WERI-Rb-1 (cell line): ENCODE measurements around the gene ITGA8.

Source experiments
- DNase-seq: peaks from one replicate; pipeline ENCODE4 v3.0.0-alpha.2; 2020
- H3K27ac ChIP-seq: fragments of 250-450 bp; sonication (Bioruptor Pico); 2 replicates; pipeline ENCODE4 v1.5.1; 2020; ENCODE audit warnings: mild to moderate bottlenecking, moderate library complexity
- H3K27me3 ChIP-seq: fragments of 250-450 bp; sonication (Bioruptor Pico); 2 replicates; pipeline ENCODE4 v1.5.1; 2021; ENCODE audit warnings: mild to moderate bottlenecking, low read depth, moderate library complexity; ENCODE audit not compliant: insufficient read depth, severe bottlenecking
- H3K36me3 ChIP-seq: fragments of 250-450 bp; sonication (Bioruptor Pico); 2 replicates; pipeline ENCODE4 v1.5.1; 2020; ENCODE audit warnings: mild to moderate bottlenecking, moderate library complexity
- H3K4me3 ChIP-seq: 2 replicates; pipeline ENCODE4 v1.5.1; 2011; ENCODE audit warnings: low read depth, mild to moderate bottlenecking, control low read depth, low read length
- H3K9me3 ChIP-seq: fragments of 250-450 bp; sonication (Bioruptor Pico); 2 replicates; pipeline ENCODE4 v1.5.1; 2021; ENCODE audit warnings: mild to moderate bottlenecking, moderate library complexity; ENCODE audit not compliant: severe bottlenecking
- CTCF ChIP-seq: IDR thresholded peaks from 2 replicates; pipeline ENCODE4 v1.5.1; 2011; ENCODE audit warnings: low read depth, mild to moderate bottlenecking, control low read depth, inconsistent platforms, low read length

ITGA8 gene

DNA sequence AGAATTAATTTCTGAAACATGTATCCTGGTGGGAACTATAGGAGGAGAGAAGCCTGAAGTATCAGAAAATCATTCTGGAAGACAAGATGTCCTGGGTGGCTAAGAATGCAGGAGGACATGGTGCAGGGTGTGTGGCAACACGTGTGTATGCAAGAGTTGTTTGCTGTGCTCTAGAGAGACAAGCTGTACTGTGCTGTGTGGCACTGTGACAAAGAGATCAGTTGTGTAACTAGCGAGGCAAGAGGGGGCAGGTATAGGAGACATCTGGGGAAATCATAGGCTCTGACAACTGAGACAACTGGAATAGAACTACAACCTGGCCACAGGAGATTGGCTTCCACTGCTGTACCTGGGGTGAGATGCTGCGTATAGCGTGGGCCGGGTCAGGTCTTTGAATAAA is 9.3 kb downstream of the ITGA8 start:
- DNase-seq: no peak
- Histone ChIP-seq H3K27me3 (no peaks in the 10 kb centered on the region), H3K4me3 (no peak overlapping the region), H3K9me3 (no peaks in the 10 kb centered on the region), H3K27ac (no peak overlapping the region), H3K36me3 (no peaks in the 10 kb centered on the region)
- no peak for TF ChIP-seq CTCF

DNA sequence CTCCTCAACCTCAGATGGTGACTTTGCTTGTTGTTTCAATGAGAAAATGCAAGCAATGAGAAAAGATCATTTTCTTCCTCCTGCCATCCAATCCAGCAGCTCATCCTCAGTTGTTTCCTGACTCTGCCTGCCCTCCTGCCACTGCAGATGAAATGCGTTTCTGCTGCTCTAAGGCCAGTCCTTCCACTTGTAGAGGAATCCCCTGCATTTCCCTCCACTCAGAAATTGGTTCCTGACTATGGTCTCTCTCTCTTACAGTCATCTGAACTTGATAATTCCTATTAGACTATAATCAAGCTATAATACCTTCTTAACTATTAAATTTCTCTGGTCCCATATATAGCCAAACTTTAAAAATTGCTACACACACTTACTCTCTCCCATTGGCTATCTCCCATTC is 14.4 kb downstream of the ITGA8 start:
- Histone ChIP-seq H3K9me3 (no peaks in the 10 kb centered on the region), H3K36me3 (no peaks in the 10 kb centered on the region)

GRCh38 chr10:15704581-15704968 is 15.1 kb downstream of the ITGA8 start:
- Histone ChIP-seq H3K36me3 (no peaks in the 10 kb centered on the region), H3K27ac (no peak overlapping the region), H3K27me3 (no peaks in the 10 kb centered on the region), H3K4me3 (no peak overlapping the region), H3K9me3 (no peaks in the 10 kb centered on the region)
- TF ChIP-seq CTCF: no peak
- DNase-seq: no peak

More for the DNA sequence above, 14.4 kb downstream of the ITGA8 start:
- Histone ChIP-seq H3K27ac (no peak overlapping the region), H3K4me3 (no peak overlapping the region), H3K27me3 (no peaks in the 10 kb centered on the region)
- TF ChIP-seq CTCF: no peak
- DNase-seq: no peak

GRCh38 chr10:15703944-15704580 is 15.7 kb downstream of the ITGA8 start:
- Histone ChIP-seq H3K36me3 (no peaks in the 10 kb centered on the region), H3K27ac (no peak overlapping the region), H3K9me3 (no peaks in the 10 kb centered on the region), H3K4me3 (no peak overlapping the region), H3K27me3 (no peaks in the 10 kb centered on the region)
- TF ChIP-seq CTCF: no peak
- DNase-seq: no peak

DNA sequence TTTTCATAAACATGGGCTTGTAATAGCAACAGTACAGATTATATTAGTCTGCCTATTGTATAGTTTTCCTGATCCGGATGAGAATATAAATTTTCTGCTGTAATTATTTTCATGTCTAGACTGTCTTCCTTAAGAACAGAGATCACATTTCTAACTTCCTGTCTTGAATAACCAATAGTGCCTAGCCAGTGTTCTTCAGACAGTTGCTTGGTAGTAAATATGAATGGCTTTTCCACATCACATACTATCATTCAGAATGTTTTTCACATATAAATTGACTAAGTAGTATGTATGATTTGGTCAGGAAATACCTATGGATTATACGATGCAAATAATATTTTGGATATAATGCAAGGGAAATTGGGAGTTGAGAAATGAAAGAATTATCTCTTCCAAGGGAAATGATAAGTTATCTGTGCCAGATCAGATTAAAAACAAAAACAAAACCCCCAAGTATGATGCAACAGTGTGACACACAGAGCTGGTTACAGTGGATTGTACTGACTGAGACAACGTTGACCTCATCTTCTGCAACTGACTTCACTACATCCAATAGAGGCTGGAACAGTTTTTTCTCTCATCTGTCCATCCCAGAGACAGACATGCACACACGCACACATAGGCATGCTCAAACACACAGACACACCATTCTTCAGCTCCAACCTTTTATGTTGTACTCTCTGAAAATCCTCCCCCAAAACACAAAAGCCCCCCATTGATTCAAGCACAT is 16.4 kb downstream of the ITGA8 start:
- DNase-seq: no peak
- no peaks in the 10 kb centered on the region for H3K9me3 ChIP-seq
- no peak overlapping the region for H3K27ac ChIP-seq
- TF ChIP-seq CTCF: no peak
- no peak overlapping the region for H3K4me3 ChIP-seq
- H3K36me3 ChIP-seq: no peaks in the 10 kb centered on the region
- no peaks in the 10 kb centered on the region for H3K27me3 ChIP-seq
